Osteoblast (primary cell): ENCODE measurements around the gene LRRC47. TPM values are rescaled to one million over a fixed set of nuclear protein-coding genes. Genes with fewer than 3 reads are reported as not detected.
A peak's percentile ranks its signal among the peaks of the same experiment; 100 is the strongest.
"Not testable (repeated sequence)": the region's sequence is repeated elsewhere in the genome, so short reads cannot be mapped to it uniquely, and the experiment has no call there.

Source experiments
- DNase-seq: peaks from one replicate; pipeline ENCODE4 v3.0.0; 2011; ENCODE audit warnings: low spot score, mixed read lengths; ENCODE audit not compliant: insufficient read length; ENCODE audit errors: missing footprints
- H2AFZ ChIP-seq: 2 replicates; pipeline ENCODE4 v1.6.0; 2011; ENCODE audit warnings: mild to moderate bottlenecking, low read length
- H3K27ac ChIP-seq: 2 replicates; pipeline ENCODE4 v1.5.1; 2011; ENCODE audit warnings: mild to moderate bottlenecking, low read depth, low read length, moderate library complexity
- H3K27me3 ChIP-seq: 2 replicates; pipeline ENCODE4 v1.6.0; 2012; ENCODE audit warnings: mild to moderate bottlenecking, control low read depth, inconsistent platforms, low read length, moderate library complexity; ENCODE audit not compliant: insufficient read depth
- H3K36me3 ChIP-seq: 2 replicates; pipeline ENCODE4 v1.5.1; 2011; ENCODE audit warnings: mild to moderate bottlenecking, low read length, control low read depth, moderate library complexity; ENCODE audit not compliant: insufficient read depth
- H3K4me1 ChIP-seq: 2 replicates; pipeline ENCODE4 v1.5.1; 2011; ENCODE audit warnings: mild to moderate bottlenecking, low read length, control low read depth, moderate library complexity; ENCODE audit not compliant: insufficient read depth
- H3K4me2 ChIP-seq: 2 replicates; pipeline ENCODE4 v1.6.0; 2011; ENCODE audit warnings: mild to moderate bottlenecking, low read length; ENCODE audit not compliant: insufficient read depth
- H3K4me3 ChIP-seq: fragments of 200-600 bp; sonication (generic); 3 replicates; pipeline ENCODE4 v1.5.1; 2012; ENCODE audit warnings: mild to moderate bottlenecking, low read length, inconsistent platforms; ENCODE audit not compliant: insufficient read depth
- H3K79me2 ChIP-seq: 2 replicates; pipeline ENCODE4 v1.6.0; 2012; ENCODE audit warnings: mild to moderate bottlenecking, low read length, control low read depth, inconsistent platforms; ENCODE audit not compliant: insufficient read depth
- H3K9me3 ChIP-seq: 2 replicates; pipeline ENCODE4 v1.5.1; 2011; ENCODE audit warnings: low read depth, low read length, control low read depth
- H4K20me1 ChIP-seq: 2 replicates; pipeline ENCODE4 v1.6.0; 2012; ENCODE audit warnings: mild to moderate bottlenecking, low read length, control low read depth; ENCODE audit not compliant: insufficient read depth
- CTCF ChIP-seq: IDR thresholded peaks from 2 replicates; pipeline ENCODE4 v1.5.1; 2011; ENCODE audit warnings: mild to moderate bottlenecking, low read depth, low read length, moderate library complexity; ENCODE audit errors: extremely low read depth
- total RNA-seq: library from RNA; depleted of rRNA; stranded (reverse); fragments of >200 nt; gene quantifications from 2 replicates; pipeline ENCODE4 v1.2.3, GENCODE V29; 2012

The LRRC47 gene
- total RNA-seq, 1 donor = 30.0 TPM

- Histone ChIP-seq H3K36me3 (no peaks in the 10 kb centered on the region), H3K79me2 (no peaks in the 10 kb centered on the region), H3K27me3 (peaks cover 3% of the 10 kb centered on the region), H2AFZ (no peak overlapping the region), H3K27ac (no peak overlapping the region), H3K4me3 (no peak overlapping the region), H3K4me1 (peaks cover 9% of the 10 kb centered on the region), H4K20me1 (no peaks in the 10 kb centered on the region), H3K4me2 (no peak overlapping the region), H3K9me3 (no peaks in the 10 kb centered on the region)
- TF ChIP-seq CTCF = no peak
- no peak for DNase-seq
These were observed 11.5 kb upstream of the LRRC47 start for GRCh38 chr1:3807769-3808168.

- no peak overlapping the region for H3K4me2 ChIP-seq
- no peaks in the 10 kb centered on the region for H3K36me3 ChIP-seq
- peaks cover 8% of the 10 kb centered on the region for H3K27me3 ChIP-seq
- H3K27ac ChIP-seq = no peak overlapping the region
- H3K79me2 ChIP-seq = no peaks in the 10 kb centered on the region
- no peak for TF ChIP-seq CTCF
- H3K4me1 ChIP-seq = peaks cover 9% of the 10 kb centered on the region
- DNase-seq = no peak
- H4K20me1 ChIP-seq = no peaks in the 10 kb centered on the region
- no peaks in the 10 kb centered on the region for H3K9me3 ChIP-seq
- H2AFZ ChIP-seq = no peak overlapping the region
- no peak overlapping the region for H3K4me3 ChIP-seq
These were observed 8.7 kb upstream of the LRRC47 start for GRCh38 chr1:3805038-3805437.

- H3K79me2 ChIP-seq, H3K36me3 ChIP-seq, DNase-seq, H3K4me1 ChIP-seq, H3K27me3 ChIP-seq, H3K27ac ChIP-seq, H4K20me1 ChIP-seq, H3K9me3 ChIP-seq, H2AFZ ChIP-seq: not testable (repeated sequence)
- H3K4me2 ChIP-seq = peak overlapping the region; percentile 72
- peak overlapping the region; percentile 45 for H3K4me3 ChIP-seq
These were observed 8.3 kb upstream of the LRRC47 start for GRCh38 chr1:3804627-3804944.

- H2AFZ ChIP-seq = peak overlapping the region; percentile 70
- H3K9me3 ChIP-seq = no peaks in the 10 kb centered on the region
- no peaks in the 10 kb centered on the region for H3K79me2 ChIP-seq
- H3K4me2 ChIP-seq = peak overlapping the region; percentile 72
- peaks cover 8% of the 10 kb centered on the region for H3K27me3 ChIP-seq
- TF ChIP-seq CTCF = no peak
- peaks cover 9% of the 10 kb centered on the region for H3K4me1 ChIP-seq
- peak; percentile 73 for DNase-seq
- H3K36me3 ChIP-seq = no peaks in the 10 kb centered on the region
- peak overlapping the region; percentile 45 for H3K4me3 ChIP-seq
- H4K20me1 ChIP-seq = no peaks in the 10 kb centered on the region
- no peak overlapping the region for H3K27ac ChIP-seq
These were observed 7.8 kb upstream of the LRRC47 start for GRCh38 chr1:3803905-3804626.

GRCh38 chr1:3800795-3801194, 4.5 kb upstream of the LRRC47 start:
- H3K4me2 ChIP-seq, H3K9me3 ChIP-seq, H3K79me2 ChIP-seq, H2AFZ ChIP-seq, H3K4me3 ChIP-seq, H3K36me3 ChIP-seq, H3K27ac ChIP-seq, H3K27me3 ChIP-seq, H4K20me1 ChIP-seq, DNase-seq: not testable (repeated sequence)
- H3K4me1 ChIP-seq = peaks cover 15% of the 10 kb centered on the region
